ENCODE data around the gene BMP2.

DNA sequence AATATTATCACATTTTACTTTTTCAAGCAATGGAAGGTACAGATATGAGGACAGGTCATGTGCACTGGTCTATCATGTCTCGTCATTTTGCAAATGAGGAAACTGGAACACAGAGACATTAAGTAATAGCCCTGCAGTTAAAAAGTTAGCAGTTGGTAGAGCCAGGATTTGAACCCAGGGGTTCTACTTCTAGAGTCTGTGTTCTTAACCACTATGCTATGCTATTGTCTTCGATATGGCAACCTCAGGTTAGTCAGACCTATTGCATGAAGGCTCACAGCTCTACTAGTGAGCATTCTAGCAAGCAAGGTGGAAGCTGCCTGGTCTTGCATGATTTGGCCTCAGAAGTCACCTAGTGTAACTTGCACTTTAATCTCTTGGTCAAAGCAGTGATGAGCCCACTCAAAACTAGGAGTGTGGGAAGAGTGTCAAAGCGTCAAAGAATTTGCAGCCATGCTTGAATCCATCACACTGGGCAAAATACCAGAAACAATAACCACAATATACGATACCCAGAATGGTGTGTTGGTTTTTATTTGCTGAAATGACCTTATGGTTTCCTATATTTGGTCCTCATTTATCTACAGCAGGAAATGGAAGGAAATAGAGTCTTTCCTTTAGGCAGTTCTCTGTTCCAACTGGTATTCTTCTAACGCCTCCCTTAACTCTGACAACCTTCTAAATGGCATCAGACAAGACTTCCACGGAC, 20.4 kb upstream of the BMP2 start:
- TF ChIP-seq, protein P1, sequence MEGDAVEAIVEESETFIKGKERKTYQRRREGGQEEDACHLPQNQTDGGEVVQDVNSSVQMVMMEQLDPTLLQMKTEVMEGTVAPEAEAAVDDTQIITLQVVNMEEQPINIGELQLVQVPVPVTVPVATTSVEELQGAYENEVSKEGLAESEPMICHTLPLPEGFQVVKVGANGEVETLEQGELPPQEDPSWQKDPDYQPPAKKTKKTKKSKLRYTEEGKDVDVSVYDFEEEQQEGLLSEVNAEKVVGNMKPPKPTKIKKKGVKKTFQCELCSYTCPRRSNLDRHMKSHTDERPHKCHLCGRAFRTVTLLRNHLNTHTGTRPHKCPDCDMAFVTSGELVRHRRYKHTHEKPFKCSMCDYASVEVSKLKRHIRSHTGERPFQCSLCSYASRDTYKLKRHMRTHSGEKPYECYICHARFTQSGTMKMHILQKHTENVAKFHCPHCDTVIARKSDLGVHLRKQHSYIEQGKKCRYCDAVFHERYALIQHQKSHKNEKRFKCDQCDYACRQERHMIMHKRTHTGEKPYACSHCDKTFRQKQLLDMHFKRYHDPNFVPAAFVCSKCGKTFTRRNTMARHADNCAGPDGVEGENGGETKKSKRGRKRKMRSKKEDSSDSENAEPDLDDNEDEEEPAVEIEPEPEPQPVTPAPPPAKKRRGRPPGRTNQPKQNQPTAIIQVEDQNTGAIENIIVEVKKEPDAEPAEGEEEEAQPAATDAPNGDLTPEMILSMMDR (IDR thresholded peaks at IDR 0.05): no peak
- TF ChIP-seq POLR2AphosphoS5 (IDR thresholded peaks at IDR 0.05): no peak

Data from breast epithelium (tissue), 3 donors.